Measurements from ENCODE around the gene B9D1.

The B9D1 gene

GRCh38 chr17:19331543-19332245 is 30.8 kb downstream of the B9D1 start:
- H3K27ac ChIP-seq: no peak overlapping the region
- TF ChIP-seq CTCF (conservative IDR thresholded peaks at IDR 0.05): no peak

DNA sequence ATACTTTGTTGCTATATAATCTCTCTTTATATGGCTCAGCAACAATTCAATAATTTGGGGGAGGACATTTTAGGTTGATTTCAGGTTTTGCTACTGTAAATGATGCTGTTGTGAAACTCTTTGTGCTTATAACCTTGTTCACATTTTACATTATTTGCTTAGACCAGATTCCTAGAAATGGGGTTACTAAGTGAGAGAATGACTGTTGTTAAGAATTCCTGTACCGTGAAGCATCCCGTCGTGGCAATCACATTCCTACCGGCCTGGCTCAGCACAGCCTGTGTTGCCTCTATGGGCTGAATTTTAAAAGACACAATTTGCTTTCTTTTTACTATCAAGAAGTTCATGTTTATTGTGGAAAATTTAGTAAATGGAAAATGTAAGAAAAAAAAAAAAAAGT is 31.4 kb downstream of the B9D1 start:
- H3K27ac ChIP-seq: no peak overlapping the region
- no peak for TF ChIP-seq CTCF (conservative IDR thresholded peaks at IDR 0.05)

GRCh38 chr17:19330271-19330670 is 32.3 kb downstream of the B9D1 start:
- H3K27ac ChIP-seq: no peak overlapping the region
- TF ChIP-seq CTCF (conservative IDR thresholded peaks at IDR 0.05): no peak

GRCh38 chr17:19329839-19330238 is 32.7 kb downstream of the B9D1 start:
- no peak for TF ChIP-seq CTCF (conservative IDR thresholded peaks at IDR 0.05)
- H3K27ac ChIP-seq: no peak overlapping the region

DNA sequence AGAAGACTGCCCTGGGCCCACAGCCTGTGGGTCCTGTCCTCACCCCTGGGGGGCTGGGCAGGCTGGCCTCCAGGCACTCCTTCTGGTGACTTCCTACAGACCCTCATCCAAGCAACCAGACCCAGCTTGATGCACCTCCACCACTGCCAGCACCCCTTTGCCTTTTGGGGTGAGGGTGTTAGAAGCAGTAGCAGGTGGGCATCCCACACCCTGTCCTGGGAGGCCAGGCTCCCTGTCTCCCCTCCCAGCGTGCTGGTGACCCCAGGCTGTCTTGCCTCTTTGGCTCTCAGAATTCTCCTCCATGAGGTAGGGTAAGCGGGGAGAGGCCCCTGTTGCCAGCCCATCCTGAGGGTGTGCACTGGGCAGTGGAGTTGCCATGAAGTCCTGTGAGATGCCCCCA is 33.4 kb downstream of the B9D1 start:
- H3K27ac ChIP-seq: no peak overlapping the region
- TF ChIP-seq CTCF (conservative IDR thresholded peaks at IDR 0.05): no peak

- no peak for TF ChIP-seq CTCF (conservative IDR thresholded peaks at IDR 0.05)
- H3K27ac ChIP-seq: no peak overlapping the region
Observed at GRCh38 chr17:19328441-19329061, 34.0 kb downstream of the B9D1 start.

- H3K27ac ChIP-seq: no peak overlapping the region
- no peak for TF ChIP-seq CTCF (conservative IDR thresholded peaks at IDR 0.05)
Observed at GRCh38 chr17:19327031-19327783, 35.3 kb downstream of the B9D1 start.
